Kidney (tissue), 14 donors: Measurements from ENCODE around the gene SH2D7. TPM values are rescaled to one million over a fixed set of nuclear protein-coding genes. Genes with fewer than 3 reads are reported as not detected.

Experiments
- DNase-seq, 5 donors: peaks; one replicate each; pipeline ENCODE4 v3.0.0-alpha.2; 2013 to 2020
- FAIRE-seq: peaks from 2 replicates; lab custom pipeline; 2012; peaks lifted over from hg19 to GRCh38; lab: Jason Lieb, UNC
- H3K27ac ChIP-seq, 2 donors: one replicate each; pipeline ENCODE4 v1.7.0; 2013; ENCODE audit warnings: low read depth in 2 of 2, low read length in 2 of 2, inconsistent platforms in 1 of 2
- H3K27me3 ChIP-seq: one replicate; pipeline ENCODE4 v1.7.1; 2013; ENCODE audit warnings: low read length, inconsistent platforms; ENCODE audit not compliant: control insufficient read depth, insufficient read depth
- H3K36me3 ChIP-seq, 3 donors: one replicate each; pipeline versions ENCODE4 v1.7.0 to v1.7.1; 2013; ENCODE audit warnings: low read length in 3 of 3, control low read depth in 1 of 3, inconsistent platforms in 1 of 3; ENCODE audit not compliant: insufficient read depth in 3 of 3, control insufficient read depth in 2 of 3
- H3K4me1 ChIP-seq, 3 donors: one replicate each; pipeline versions ENCODE4 v1.7.0 to v1.7.1; 2013; ENCODE audit warnings: low read length in 3 of 3, inconsistent platforms in 1 of 3, low read depth in 1 of 3; ENCODE audit not compliant: control insufficient read depth in 2 of 3, insufficient read depth in 2 of 3
- H3K4me3 ChIP-seq, 3 donors: one replicate each; pipeline versions ENCODE4 v1.7.0 to v1.8.1; 2013; ENCODE audit warnings: low read length in 3 of 3, control low read depth in 1 of 3, inconsistent platforms in 1 of 3
- H3K9ac ChIP-seq, 3 donors: one replicate each; pipeline versions ENCODE4 v1.7.0 to v1.7.1; 2013; ENCODE audit warnings: low read length in 3 of 3, control low read depth in 1 of 3, inconsistent platforms in 1 of 3
- H3K9me3 ChIP-seq, 3 donors: one replicate each; pipeline versions ENCODE4 v1.7.0 to v1.7.1; 2013; ENCODE audit warnings: low read length in 3 of 3, control low read depth in 1 of 3, inconsistent platforms in 1 of 3; ENCODE audit not compliant: control insufficient read depth in 2 of 3, insufficient read depth in 1 of 3
- intact Hi-C: fragments of 100-400 bp; cut with DNase I; formaldehyde crosslinking; loops from one replicate; pipeline ENCODE4 v1.11.1; 2022
- polyA plus RNA-seq: library from polyadenylated mRNA; stranded (reverse); fragments of 350-450 nt; fragmentation: Illumina TruSeq; extraction: RNeasy Lipid Tissue Mini Kit (QIAGEN cat#74804); gene quantifications from one replicate; pipeline ENCODE4 v1.2.3, GENCODE V29; 2014; ENCODE audit warnings: low read depth, low replicate concordance; ENCODE audit not compliant: insufficient read depth
- total RNA-seq: library from RNA; stranded (reverse); fragmentation: NEBNext Ultra II Directional; extraction: Animal tissue kit (Norgen Biotek cat#: 25700); gene quantifications from one replicate; pipeline ENCODE4 v1.2.1, GENCODE V29; 2021
- TF ChIP-seq, protein P1 (sequence below): IDR thresholded peaks from 3 replicates; pipeline ENCODE4 v1.5.1; 2012; ENCODE audit warnings: mild to moderate bottlenecking, moderate library complexity, borderline replicate concordance; ENCODE audit not compliant: insufficient read depth; ENCODE audit errors: extremely low read depth
- donor health status: control.
- donor health status: control.
- donor health status: control.
- donor health status: control.
- donor health status: control.
- donor health status: DM: yes; HTN: yes; CAD: no.
- donor health status: Normal renal cell carcinoma (clear cell type).

Gene SH2D7
- total and polyA plus RNA-seq, 2 donors from 2014 or later: not detected

GRCh38 chr15:78057803-78058202 is 34.6 kb upstream of the SH2D7 start:
- Histone ChIP-seq H3K4me1 (peaks cover 6 to 24% (median 23%) of the 10 kb centered on the region in 3 donors), H3K9me3 (no peaks in the 10 kb centered on the region), H3K4me3 (no peak overlapping the region), H3K27ac (peak overlapping the region in 1 of 2 donors; percentile 59), H3K9ac (no peak overlapping the region), H3K27me3 (no peaks in the 10 kb centered on the region), H3K36me3 (peaks cover 0 to 10% (median 0%) of the 10 kb centered on the region in 3 donors)
- TF ChIP-seq, protein P1, sequence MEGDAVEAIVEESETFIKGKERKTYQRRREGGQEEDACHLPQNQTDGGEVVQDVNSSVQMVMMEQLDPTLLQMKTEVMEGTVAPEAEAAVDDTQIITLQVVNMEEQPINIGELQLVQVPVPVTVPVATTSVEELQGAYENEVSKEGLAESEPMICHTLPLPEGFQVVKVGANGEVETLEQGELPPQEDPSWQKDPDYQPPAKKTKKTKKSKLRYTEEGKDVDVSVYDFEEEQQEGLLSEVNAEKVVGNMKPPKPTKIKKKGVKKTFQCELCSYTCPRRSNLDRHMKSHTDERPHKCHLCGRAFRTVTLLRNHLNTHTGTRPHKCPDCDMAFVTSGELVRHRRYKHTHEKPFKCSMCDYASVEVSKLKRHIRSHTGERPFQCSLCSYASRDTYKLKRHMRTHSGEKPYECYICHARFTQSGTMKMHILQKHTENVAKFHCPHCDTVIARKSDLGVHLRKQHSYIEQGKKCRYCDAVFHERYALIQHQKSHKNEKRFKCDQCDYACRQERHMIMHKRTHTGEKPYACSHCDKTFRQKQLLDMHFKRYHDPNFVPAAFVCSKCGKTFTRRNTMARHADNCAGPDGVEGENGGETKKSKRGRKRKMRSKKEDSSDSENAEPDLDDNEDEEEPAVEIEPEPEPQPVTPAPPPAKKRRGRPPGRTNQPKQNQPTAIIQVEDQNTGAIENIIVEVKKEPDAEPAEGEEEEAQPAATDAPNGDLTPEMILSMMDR: no peak
- DNase-seq (no peak), FAIRE-seq (no peak)
- intact Hi-C loops: no loop called here

DNA sequence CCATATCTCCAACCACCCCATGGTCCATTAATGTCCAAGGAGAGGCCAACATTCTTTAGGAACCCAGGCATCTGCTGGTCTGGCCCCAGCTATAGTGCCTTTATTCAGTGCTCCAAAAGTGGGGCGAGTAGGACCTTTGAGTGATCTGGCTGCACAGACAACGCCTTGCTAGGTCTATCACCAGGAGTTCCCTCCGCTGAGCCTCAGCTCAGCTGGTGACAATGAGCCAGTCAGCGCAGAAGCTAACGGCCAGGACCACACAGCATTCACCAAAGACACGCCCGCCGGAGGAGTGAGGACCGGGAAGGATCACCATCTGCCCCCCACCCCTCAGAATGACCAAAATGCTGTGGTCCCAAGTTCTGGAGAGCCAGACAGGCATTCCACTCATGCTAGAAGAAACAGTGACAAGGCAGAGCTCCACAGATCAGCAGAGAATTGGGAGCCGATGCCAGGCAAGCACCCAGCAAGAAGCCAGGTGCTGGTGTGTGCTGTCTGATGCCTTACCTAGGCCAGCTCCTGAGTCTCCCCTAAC is 33.9 kb upstream of the SH2D7 start:
- no peaks in the 10 kb centered on the region for H3K27me3 ChIP-seq
- TF ChIP-seq, protein P1: no peak
- H3K4me3 ChIP-seq: no peak overlapping the region
- no peak overlapping the region for H3K27ac ChIP-seq
- DNase-seq (peak in 1 of 5 donors; percentile 23), FAIRE-seq (no peak)
- H3K36me3 ChIP-seq: peaks cover 0 to 3% (median 0%) of the 10 kb centered on the region in 3 donors
- peaks cover 6 to 24% (median 23%) of the 10 kb centered on the region in 3 donors for H3K4me1 ChIP-seq
- intact Hi-C loops: no loop called here
- H3K9me3 ChIP-seq: no peaks in the 10 kb centered on the region
- H3K9ac ChIP-seq: no peak overlapping the region

DNA sequence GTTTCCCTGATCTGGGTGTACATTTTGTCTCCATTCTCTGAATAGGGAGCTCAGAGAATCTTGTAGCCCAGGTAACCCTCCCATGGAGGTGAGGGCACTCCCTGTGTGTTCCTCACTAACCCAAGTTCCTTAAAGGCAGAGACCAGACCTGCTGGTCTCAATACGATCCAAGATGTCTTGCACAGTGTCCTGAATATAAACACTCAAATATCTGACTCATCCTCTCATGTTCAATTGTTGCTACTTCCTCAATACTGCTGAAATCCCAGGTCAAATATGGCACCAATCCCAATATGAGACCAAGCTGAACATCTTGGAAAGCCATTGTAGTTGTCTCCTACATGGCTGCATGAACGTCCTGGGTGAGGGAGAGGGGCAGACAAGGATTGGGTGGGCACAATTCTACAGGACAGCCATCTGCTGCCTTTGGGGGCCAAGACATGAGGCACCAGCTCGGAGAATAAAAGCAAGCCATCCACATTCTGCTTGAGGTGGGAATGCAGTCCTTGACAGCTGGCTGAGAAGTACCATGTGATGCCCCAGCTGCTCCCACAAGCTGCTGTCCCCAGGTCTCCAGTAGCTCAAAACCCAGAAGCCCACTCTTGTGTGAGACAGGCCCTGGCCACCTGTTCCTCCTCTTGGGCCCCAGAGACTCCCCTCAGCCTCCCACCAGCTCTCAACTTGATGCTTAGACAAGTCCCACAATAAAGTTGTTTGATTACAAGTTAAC is 33.1 kb upstream of the SH2D7 start:
- peaks cover 6 to 27% (median 24%) of the 10 kb centered on the region in 3 donors for H3K4me1 ChIP-seq

More for the DNA sequence above, 33.1 kb upstream of the SH2D7 start:
- H3K36me3 ChIP-seq: no peaks in the 10 kb centered on the region
- H3K27me3 ChIP-seq: no peaks in the 10 kb centered on the region
- intact Hi-C loops: no loop called here
- no peak overlapping the region for H3K27ac ChIP-seq
- no peak overlapping the region for H3K9ac ChIP-seq
- no peak for DNase-seq
- no peak overlapping the region for H3K4me3 ChIP-seq
- H3K9me3 ChIP-seq: no peaks in the 10 kb centered on the region
- no peak for FAIRE-seq
- TF ChIP-seq, protein P1: no peak
